Astrocyte (in vitro differentiated cells and primary cell): ENCODE data around the gene HNF1B.

Experiments
- CTCF ChIP-seq: IDR thresholded peaks from 2 replicates; pipeline ENCODE4 v1.5.1; 2011; ENCODE audit warnings: low read depth, mild to moderate bottlenecking, inconsistent platforms, low read length, moderate library complexity; ENCODE audit not compliant: insufficient read depth
- EZH2 ChIP-seq: IDR thresholded peaks from 2 replicates; pipeline ENCODE4 v1.6.1; 2012; ENCODE audit warnings: mild to moderate bottlenecking, low read length, inconsistent platforms; ENCODE audit not compliant: insufficient read depth

- TF ChIP-seq CTCF (no peak), EZH2 (no peak)
These were observed 6.1 kb upstream of the HNF1B start for GRCh38 chr17:37750768-37751475.
